Parathyroid adenoma (tissue), 2 donors: ENCODE results near the gene ANKLE1.

Source experiments
- H2AFZ ChIP-seq: fragments of 300-600 bp; sonication (generic); one replicate; pipeline ENCODE4 v1.7.0; 2017; ENCODE audit warnings: antibody characterized with exemption, mild to moderate bottlenecking
- H3K27ac ChIP-seq: fragments of 300-600 bp; sonication (generic); one replicate; pipeline ENCODE4 v1.7.0; 2017
- H3K27me3 ChIP-seq: fragments of 300-600 bp; sonication (generic); one replicate; pipeline ENCODE4 v1.7.0; 2017; ENCODE audit warnings: low read length; ENCODE audit not compliant: control insufficient read depth, insufficient read depth
- H3K36me3 ChIP-seq: fragments of 300-600 bp; sonication (generic); one replicate; pipeline ENCODE4 v1.7.0; 2017; ENCODE audit warnings: low read length; ENCODE audit not compliant: control insufficient read depth, insufficient read depth
- H3K4me1 ChIP-seq: fragments of 300-600 bp; sonication (generic); one replicate; pipeline ENCODE4 v1.7.0; 2017; ENCODE audit warnings: control low read depth
- H3K4me2 ChIP-seq: fragments of 300-600 bp; sonication (generic); one replicate; pipeline ENCODE4 v1.7.0; 2017; ENCODE audit warnings: low read length
- H3K4me3 ChIP-seq: fragments of 300-600 bp; sonication (generic); one replicate; pipeline ENCODE4 v1.7.0; 2017; ENCODE audit warnings: low read depth, low read length
- H3K79me2 ChIP-seq: fragments of 300-600 bp; sonication (generic); one replicate; pipeline ENCODE4 v1.7.0; 2017; ENCODE audit warnings: control low read depth
- H3K9ac ChIP-seq: fragments of 300-600 bp; sonication (generic); one replicate; pipeline ENCODE4 v1.7.0; 2017; ENCODE audit warnings: mild to moderate bottlenecking
- H3K9me3 ChIP-seq: fragments of 300-600 bp; sonication (generic); one replicate; pipeline ENCODE4 v1.7.0; 2017; ENCODE audit warnings: low read length; ENCODE audit not compliant: control insufficient read depth
- CTCF ChIP-seq: fragments of 300-600 bp; sonication (generic); IDR thresholded peaks from one replicate; pipeline ENCODE4 v1.7.0; 2017; ENCODE audit warnings: antibody characterized with exemption, mild to moderate bottlenecking
- donor health status: primary hyperparathyroidism.

ANKLE1 gene

GRCh38 chr19:17240826-17241399 is 40.8 kb upstream of the ANKLE1 start:
- H3K79me2 ChIP-seq = peaks cover 17% of the 10 kb centered on the region
- peaks cover 13% of the 10 kb centered on the region for H3K4me1 ChIP-seq
- H3K27me3 ChIP-seq = no peaks in the 10 kb centered on the region
- H3K9ac ChIP-seq = no peak overlapping the region
- H2AFZ ChIP-seq = no peak overlapping the region
- H3K36me3 ChIP-seq = no peaks in the 10 kb centered on the region
- H3K4me2 ChIP-seq = no peak overlapping the region
- no peak overlapping the region for H3K4me3 ChIP-seq
- H3K9me3 ChIP-seq = no peaks in the 10 kb centered on the region
- no peak for TF ChIP-seq CTCF
- no peak overlapping the region for H3K27ac ChIP-seq

GRCh38 chr19:17242431-17243208 is 39.1 kb upstream of the ANKLE1 start:
- Histone ChIP-seq H3K4me3 (no peak overlapping the region), H3K27me3 (no peaks in the 10 kb centered on the region), H3K9ac (no peak overlapping the region), H3K79me2 (peaks cover 15% of the 10 kb centered on the region), H3K9me3 (no peaks in the 10 kb centered on the region), H2AFZ (no peak overlapping the region), H3K4me1 (peaks cover 17% of the 10 kb centered on the region), H3K4me2 (peak overlapping the region; percentile 88), H3K36me3 (no peaks in the 10 kb centered on the region), H3K27ac (no peak overlapping the region)
- no peak for TF ChIP-seq CTCF

GRCh38 chr19:17243211-17243829 is 38.4 kb upstream of the ANKLE1 start:
- no peak for TF ChIP-seq CTCF
- Histone ChIP-seq H2AFZ (no peak overlapping the region), H3K4me1 (peaks cover 18% of the 10 kb centered on the region), H3K27me3 (no peaks in the 10 kb centered on the region), H3K36me3 (no peaks in the 10 kb centered on the region), H3K9me3 (no peaks in the 10 kb centered on the region), H3K27ac (peak overlapping the region; percentile 87), H3K79me2 (peaks cover 15% of the 10 kb centered on the region), H3K9ac (no peak overlapping the region), H3K4me2 (peak overlapping the region; percentile 88), H3K4me3 (peak overlapping the region; percentile 90)

- Histone ChIP-seq H2AFZ (peak overlapping the region; percentile 67), H3K9me3 (no peaks in the 10 kb centered on the region), H3K4me1 (peaks cover 20% of the 10 kb centered on the region), H3K79me2 (peaks cover 15% of the 10 kb centered on the region), H3K4me3 (peak overlapping the region; percentile 90), H3K27ac (peak overlapping the region; percentile 87), H3K27me3 (no peaks in the 10 kb centered on the region), H3K4me2 (peak overlapping the region; percentile 88), H3K36me3 (no peaks in the 10 kb centered on the region), H3K9ac (peak overlapping the region; percentile 93)
- TF ChIP-seq CTCF = no peak
Observed at GRCh38 chr19:17243830-17244617, 37.7 kb upstream of the ANKLE1 start.
